ENCODE measurements around the gene ZNF385D.

Gene ZNF385D

GRCh38 chr3:21747376-21747775 is 3.6 kb downstream of the ZNF385D start:
- no peak for DNase-seq

- DNase-seq = no peak
Observed at GRCh38 chr3:21745966-21746365, 5.0 kb downstream of the ZNF385D start.

GRCh38 chr3:21744793-21745192 is 6.2 kb downstream of the ZNF385D start:
- no peak for DNase-seq

DNA sequence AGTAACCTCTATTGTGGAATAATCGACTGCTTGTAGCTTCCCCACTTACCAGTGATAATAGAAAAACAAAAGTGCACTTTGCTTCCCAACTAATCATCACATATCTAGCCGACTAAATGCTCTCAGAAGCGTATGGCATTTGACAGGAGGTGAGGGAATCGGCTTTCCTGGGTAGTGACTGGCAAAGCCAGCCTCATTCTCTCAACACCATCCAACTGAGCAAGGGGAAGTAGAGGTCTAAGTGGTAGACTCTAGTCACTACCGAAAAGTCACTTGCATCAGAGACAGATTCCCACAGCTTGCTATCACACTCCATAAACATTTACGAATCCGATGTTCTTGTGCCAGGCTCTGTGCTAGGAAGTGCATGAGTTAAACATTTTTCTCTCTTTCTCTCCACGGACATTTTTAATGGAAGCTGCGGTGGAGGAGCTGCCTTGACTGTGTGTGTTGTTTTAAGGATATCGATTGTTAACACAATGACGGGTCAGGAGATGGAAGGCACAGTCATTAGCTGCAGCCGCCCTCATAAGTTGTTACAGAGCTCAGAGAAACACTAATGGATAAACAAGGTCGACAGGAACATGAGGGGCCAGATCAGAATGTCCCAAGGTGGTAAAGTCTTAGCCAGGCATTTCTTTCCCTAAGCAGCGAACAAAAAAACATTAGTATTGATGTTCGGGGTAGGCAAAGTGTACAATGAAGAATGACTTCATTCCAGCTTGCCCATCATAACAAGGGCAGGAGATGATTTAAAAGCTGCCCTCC is 11.9 kb downstream of the ZNF385D start:
- DNase-seq = no peak

- no peak for DNase-seq
Observed at GRCh38 chr3:21738283-21738682, 12.7 kb downstream of the ZNF385D start.

DNA sequence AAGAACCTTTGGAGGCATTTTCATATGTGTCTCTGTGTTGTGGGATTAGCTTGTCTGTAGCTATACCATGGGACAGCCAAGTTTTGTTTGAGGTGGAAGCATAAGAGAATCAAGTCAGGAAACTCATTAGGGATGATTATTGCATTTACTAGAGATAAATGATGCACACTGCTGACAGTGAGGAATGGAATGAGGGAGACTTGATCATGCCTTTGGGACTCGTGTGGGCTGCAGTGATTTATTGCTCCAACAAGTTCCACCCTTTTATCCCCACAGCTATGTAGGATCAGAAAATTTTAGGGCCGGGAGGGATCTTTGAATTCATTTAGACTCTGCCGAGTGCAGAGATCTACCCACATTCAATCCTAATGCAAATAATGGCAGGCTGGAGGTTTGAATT is 16.3 kb downstream of the ZNF385D start:
- DNase-seq = no peak

GRCh38 chr3:21729888-21730459 is 21.0 kb downstream of the ZNF385D start:
- DNase-seq = no peak

- no peak for DNase-seq
Observed at GRCh38 chr3:21729331-21729730, 21.7 kb downstream of the ZNF385D start.

DNA sequence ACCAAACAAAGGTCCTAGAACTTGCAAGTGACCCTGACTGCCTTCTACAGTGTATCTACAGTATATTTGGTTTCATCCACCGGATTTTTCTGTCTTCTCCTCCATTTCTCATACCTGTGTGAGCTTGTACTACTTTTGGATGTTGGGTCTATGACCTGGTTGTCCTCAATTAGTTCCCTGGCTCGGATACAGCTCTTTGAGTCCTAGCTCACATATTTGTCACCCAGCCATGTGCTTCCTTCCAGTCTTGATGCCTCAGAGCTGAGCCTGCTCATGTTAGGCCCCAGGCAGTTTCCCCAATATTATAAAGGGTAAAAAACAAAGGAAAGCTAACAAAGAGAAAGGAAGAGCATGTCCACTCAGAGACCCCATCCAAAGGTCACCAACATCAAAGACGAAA is 28.2 kb downstream of the ZNF385D start:
- no peak for DNase-seq

DNA sequence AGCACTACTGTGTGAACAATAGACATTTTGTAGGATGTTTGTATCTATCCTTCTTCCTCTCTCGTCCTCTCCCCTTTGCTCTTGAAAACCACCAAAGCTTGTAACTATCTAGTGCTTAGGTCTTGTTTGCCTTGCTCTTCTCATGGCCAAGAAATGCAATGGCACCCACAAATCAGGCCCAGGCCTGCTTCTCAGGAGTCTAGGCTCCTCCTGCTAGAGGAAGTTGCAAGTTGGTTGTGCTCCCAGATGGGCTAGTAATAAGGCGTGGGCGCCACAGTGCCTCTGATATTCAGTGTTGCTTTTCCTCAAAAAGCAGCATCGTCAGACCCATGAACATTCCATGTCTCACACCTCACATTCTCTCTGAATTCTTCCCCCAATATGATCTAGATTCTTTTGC is 28.7 kb downstream of the ZNF385D start:
- DNase-seq = no peak

GRCh38 chr3:21718943-21719591 is 31.9 kb downstream of the ZNF385D start:
- DNase-seq = no peak

GRCh38 chr3:21718161-21718765 is 32.7 kb downstream of the ZNF385D start:
- no peak for DNase-seq

DNA sequence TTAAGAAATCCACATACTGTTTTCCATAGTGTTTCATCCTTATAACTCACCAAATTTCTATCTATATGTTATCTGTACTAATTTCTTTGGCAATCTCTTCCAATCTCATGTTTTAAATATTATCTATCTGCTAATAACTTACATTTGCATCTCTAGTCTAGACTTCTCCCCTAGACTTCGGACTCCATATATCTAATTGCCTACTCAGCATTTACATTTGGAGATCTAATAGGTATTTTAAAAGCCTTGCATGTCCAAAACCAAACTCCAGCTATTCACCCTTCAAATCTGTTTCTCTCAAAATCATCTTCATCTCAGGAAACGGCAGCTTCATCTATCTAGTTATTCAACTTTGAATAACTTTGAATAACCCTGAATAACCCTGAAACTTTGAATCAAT is 35.3 kb downstream of the ZNF385D start:
- no peak for DNase-seq

- no peak for DNase-seq
Observed at GRCh38 chr3:21705769-21706168, 45.2 kb downstream of the ZNF385D start.

GRCh38 chr3:21704796-21705195 is 46.2 kb downstream of the ZNF385D start:
- DNase-seq = no peak

GRCh38 chr3:21703291-21703690 is 47.7 kb downstream of the ZNF385D start:
- DNase-seq = no peak

DNA sequence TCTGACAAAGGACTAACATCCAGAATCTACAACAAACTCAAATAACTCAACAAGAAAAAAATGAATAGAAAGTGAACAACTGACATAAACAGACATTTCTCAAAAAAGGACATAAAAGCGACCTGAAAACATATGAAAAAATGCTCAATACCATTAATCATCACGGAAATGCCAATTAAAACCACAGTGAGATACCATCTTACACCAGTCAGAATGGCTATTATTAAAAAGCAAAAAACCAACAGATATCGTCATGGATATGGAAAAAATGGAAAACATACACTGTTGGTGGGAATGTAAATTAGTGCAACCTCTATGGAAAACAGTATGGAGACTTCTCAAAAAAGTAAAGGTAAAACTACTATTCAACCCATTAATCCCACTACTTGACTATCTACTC is 53.3 kb downstream of the ZNF385D start:
- DNase-seq = no peak

DNA sequence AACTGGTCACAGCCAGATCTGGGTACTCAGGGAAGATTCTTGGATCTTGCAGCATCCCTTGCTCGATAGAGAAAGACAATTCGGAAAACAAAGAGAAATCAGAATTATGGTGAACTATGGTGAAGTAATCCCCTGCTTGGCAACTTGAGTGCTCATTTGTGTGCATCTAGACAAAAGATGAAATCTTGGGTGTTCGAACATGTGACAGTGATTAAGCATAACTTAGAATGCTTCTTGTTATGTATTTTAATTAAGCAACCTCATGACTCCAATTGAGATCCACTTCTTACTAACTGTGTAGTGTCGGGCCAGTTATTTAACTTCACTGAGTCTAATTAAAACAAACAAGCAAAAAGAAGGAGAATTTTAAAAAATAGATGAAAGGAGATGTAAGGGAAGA is 56.5 kb downstream of the ZNF385D start:
- DNase-seq = no peak

- DNase-seq = no peak
Observed at GRCh38 chr3:21691036-21691435, 60.0 kb downstream of the ZNF385D start.

DNA sequence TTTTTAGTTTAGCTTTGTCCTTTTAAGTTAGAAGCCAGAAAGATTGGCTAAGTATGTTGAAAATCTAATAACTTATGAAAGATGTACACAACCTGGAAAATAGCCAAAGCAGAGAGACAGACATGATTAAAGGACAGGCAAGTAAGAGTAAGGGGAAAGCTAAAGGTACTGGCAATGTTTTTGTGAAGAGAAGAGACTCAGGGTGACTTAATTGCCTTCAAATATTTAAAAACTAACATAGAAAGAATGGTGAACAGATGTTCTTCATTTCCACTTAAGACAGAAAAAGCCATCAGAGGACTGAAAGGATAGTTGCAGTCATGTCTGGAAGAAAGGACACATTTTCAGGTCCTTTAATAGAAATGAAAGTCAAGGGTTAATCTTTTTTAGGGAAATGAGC is 68.8 kb downstream of the ZNF385D start:
- DNase-seq = no peak

DNA sequence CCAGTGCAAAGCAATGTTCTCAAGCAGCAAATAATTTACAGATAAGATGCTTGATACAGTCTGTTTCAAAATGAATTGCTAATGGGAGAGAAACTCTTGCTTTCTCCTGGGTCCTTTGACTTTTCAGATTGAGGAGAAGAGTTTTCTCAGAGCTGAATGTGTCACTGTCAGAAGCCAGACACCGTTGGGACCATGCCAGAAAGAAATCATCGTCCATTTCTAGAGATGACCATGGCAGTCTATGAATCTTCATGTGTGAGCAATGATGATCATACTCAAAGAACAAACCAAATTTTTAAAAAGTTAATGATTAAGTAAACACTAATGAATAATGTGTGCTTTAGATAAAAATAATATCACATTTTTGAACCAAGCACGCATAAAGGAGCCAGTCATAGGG is 77.6 kb downstream of the ZNF385D start:
- DNase-seq = no peak

DNA sequence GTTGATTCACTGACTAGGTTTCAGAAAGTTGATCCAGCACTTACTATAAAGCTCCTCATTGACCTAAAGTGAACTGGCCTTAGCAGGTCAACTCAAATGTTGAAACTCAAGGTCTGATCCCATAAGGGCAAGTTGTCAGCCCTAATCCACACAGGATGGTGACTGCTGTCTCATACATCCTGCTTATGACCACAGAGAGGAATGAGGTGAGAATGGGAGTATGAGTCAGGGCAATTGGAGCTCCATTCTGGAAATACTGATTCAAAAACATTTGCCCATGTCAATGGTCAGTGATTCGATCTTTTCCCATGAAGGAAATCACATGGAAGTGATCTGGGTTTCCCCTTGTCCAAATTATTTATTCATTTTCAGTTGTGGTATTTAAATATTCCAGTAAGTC is 78.7 kb downstream of the ZNF385D start:
- no peak for DNase-seq

- no peak for DNase-seq
Observed at GRCh38 chr3:21670386-21670785, 80.6 kb downstream of the ZNF385D start.

DNA sequence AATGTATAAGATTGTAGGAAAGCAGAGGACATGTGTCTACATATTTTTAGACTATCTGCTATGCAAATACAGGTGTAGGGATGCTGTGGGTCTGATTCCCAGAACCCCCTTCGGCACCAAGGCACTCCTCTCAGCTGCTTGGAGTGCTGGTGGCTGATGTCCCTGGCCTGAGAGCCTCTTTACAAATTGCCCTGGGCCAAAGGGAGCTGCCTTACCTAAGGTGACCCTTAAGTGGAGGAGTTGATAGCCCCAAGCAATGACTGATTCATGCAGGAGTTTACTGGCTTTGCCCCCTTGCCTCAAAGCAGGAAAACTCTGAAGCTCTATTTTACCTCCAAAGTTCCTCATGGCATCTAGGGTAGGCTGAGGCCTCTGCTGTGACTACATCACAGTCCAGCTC is 83.0 kb downstream of the ZNF385D start:
- no peak for DNase-seq

Measured in DMS79 (cell line).